Peyer's patch (tissue), 4 donors: ENCODE measurements around the gene CNTNAP2.

Experiments
- POLR2A ChIP-seq, 2 donors: fragments of 450-650 bp; IDR thresholded peaks; one replicate each; pipeline ENCODE4 v1.5.1; 2017; ENCODE audit warnings: antibody characterized with exemption in 2 of 2, mild to moderate bottlenecking in 2 of 2, moderate library complexity in 2 of 2
- TF ChIP-seq, protein P1 (sequence below), 6 experiments: fragments of 450-650 bp in 4 of 6; fragments of 200-600 bp in 2 of 6; sonication (generic) in 1 of 6; IDR thresholded peaks; one replicate each; pipeline ENCODE4 v1.5.1; 2017 to 2019; ENCODE audit warnings: antibody characterized with exemption in 6 of 6, mild to moderate bottlenecking in 3 of 6, moderate library complexity in 1 of 6

DNA sequence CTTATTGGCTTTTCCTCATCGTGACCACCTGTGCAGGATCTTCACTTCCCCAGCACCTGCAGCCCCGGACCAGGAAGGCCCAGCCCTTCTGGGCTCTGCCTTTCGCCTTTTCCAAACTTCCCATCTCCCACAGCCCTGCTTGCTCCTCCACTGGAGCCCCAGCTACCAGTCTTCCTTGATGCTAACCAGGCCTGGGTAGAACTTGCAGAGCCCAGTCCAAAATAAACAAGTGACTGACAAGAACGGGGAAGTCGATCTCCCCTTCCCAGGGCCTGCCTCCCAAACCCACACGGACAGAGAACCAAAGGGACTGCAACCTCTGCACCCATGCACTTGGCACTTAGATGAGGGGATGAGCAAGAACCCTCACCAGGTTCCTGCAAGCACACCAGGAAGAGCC is 2319.1 kb downstream of the CNTNAP2 start:
- TF ChIP-seq, protein P1, sequence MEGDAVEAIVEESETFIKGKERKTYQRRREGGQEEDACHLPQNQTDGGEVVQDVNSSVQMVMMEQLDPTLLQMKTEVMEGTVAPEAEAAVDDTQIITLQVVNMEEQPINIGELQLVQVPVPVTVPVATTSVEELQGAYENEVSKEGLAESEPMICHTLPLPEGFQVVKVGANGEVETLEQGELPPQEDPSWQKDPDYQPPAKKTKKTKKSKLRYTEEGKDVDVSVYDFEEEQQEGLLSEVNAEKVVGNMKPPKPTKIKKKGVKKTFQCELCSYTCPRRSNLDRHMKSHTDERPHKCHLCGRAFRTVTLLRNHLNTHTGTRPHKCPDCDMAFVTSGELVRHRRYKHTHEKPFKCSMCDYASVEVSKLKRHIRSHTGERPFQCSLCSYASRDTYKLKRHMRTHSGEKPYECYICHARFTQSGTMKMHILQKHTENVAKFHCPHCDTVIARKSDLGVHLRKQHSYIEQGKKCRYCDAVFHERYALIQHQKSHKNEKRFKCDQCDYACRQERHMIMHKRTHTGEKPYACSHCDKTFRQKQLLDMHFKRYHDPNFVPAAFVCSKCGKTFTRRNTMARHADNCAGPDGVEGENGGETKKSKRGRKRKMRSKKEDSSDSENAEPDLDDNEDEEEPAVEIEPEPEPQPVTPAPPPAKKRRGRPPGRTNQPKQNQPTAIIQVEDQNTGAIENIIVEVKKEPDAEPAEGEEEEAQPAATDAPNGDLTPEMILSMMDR (IDR thresholded peaks at IDR 0.05) = no peak
- TF ChIP-seq POLR2A (IDR thresholded peaks at IDR 0.05) = no peak
